ENCODE data around the gene CA10. TPM values are rescaled to one million over a fixed set of nuclear protein-coding genes. Genes with fewer than 3 reads are reported as not detected.

The CA10 gene
- total and polyA plus RNA-seq, 2 experiments from 2014 or later = 0.92 to 1.5 TPM

- Mint-ChIP-seq H3K4me3 (no peak overlapping the region), H3K27ac (no peak overlapping the region), H3K36me3 (ENCODE audit: low read depth) (no peaks in the 10 kb centered on the region), H3K9me3 (no peaks in the 10 kb centered on the region), H3K27me3 (ENCODE audit: insufficient read depth, low read depth, poor library complexity) (peaks cover 2% of the 10 kb centered on the region), H3K4me1 (no peaks in the 10 kb centered on the region)
- no peaks in the 10 kb centered on the region for H3K27me3 ChIP-seq (ENCODE audit: insufficient read depth)
- TF ChIP-seq ZNF114 (CRISPR knock-in tag; IDR thresholded peaks at IDR 0.05) (no peak), STAT1 (IDR thresholded peaks at IDR 0.05; ENCODE audit: unreplicated experiment) (no peak), REST (IDR thresholded peaks at IDR 0.05; ENCODE audit: unreplicated experiment) (no peak), EZH2 (IDR thresholded peaks at IDR 0.05; ENCODE audit: low read depth, unreplicated experiment) (no peak), POLR2AphosphoS5 (IDR thresholded peaks at IDR 0.05; ENCODE audit: low read depth) (no peak), EZH2phosphoT487 (IDR thresholded peaks at IDR 0.05; ENCODE audit: unreplicated experiment) (no peak), JUNB (IDR thresholded peaks at IDR 0.05; ENCODE audit: unreplicated experiment) (no peak), ETS1 (IDR thresholded peaks at IDR 0.05) (no peak)
- no peaks in the 10 kb centered on the region for H3K36me3 ChIP-seq (ENCODE audit: insufficient read depth)
- H3K4me1 ChIP-seq (ENCODE audit: insufficient read depth) = peaks cover 5% of the 10 kb centered on the region; the same call in 1 of the 2 replicates
- no peak overlapping the region for H3K27ac ChIP-seq (ENCODE audit: low read depth)
- H3K9me2 ChIP-seq (ENCODE audit: insufficient read depth) = no peaks in the 10 kb centered on the region
- H3F3A ChIP-seq (replicated peaks; ENCODE audit: low read depth) = no peaks in the 10 kb centered on the region
- no peak for ATAC-seq
- H3K4me3 ChIP-seq = no peak overlapping the region
- no peaks in the 10 kb centered on the region for H3K79me2 ChIP-seq (replicated peaks; ENCODE audit: insufficient read depth)
- no peak overlapping the region for H3K4me2 ChIP-seq
- no peak for DNase-seq (ENCODE audit: low spot score)
- no peak overlapping the region for H2AFZ ChIP-seq
- H4K20me1 ChIP-seq (replicated peaks; ENCODE audit: insufficient read depth) = no peaks in the 10 kb centered on the region
These were observed 340.6 kb downstream of the CA10 start for GRCh38 chr17:51817955-51818354.

GRCh38 chr17:51817117-51817516, 341.4 kb downstream of the CA10 start:
- Histone ChIP-seq H4K20me1 (replicated peaks; ENCODE audit: insufficient read depth) (no peaks in the 10 kb centered on the region), H3K4me2 (no peak overlapping the region), H3K27ac (ENCODE audit: low read depth) (no peak overlapping the region), H3K36me3 (ENCODE audit: insufficient read depth) (no peaks in the 10 kb centered on the region), H3K27me3 (ENCODE audit: insufficient read depth) (no peaks in the 10 kb centered on the region), H3F3A (replicated peaks; ENCODE audit: low read depth) (no peaks in the 10 kb centered on the region), H2AFZ (0 out of 2 replicates have a peak overlapping the region, but pooled peaks have one; percentile 28), H3K9me2 (ENCODE audit: insufficient read depth) (no peaks in the 10 kb centered on the region), H3K79me2 (replicated peaks; ENCODE audit: insufficient read depth) (no peaks in the 10 kb centered on the region), H3K4me1 (ENCODE audit: insufficient read depth) (peaks cover 5% of the 10 kb centered on the region; the same call in 1 of the 2 replicates), H3K4me3 (no peak overlapping the region)
- Mint-ChIP-seq H3K36me3 (ENCODE audit: low read depth) (no peaks in the 10 kb centered on the region), H3K4me1 (no peaks in the 10 kb centered on the region), H3K27ac (no peak overlapping the region), H3K9me3 (no peaks in the 10 kb centered on the region), H3K27me3 (ENCODE audit: insufficient read depth, low read depth, poor library complexity) (peaks cover 2% of the 10 kb centered on the region), H3K4me3 (no peak overlapping the region)
- ATAC-seq (no peak), DNase-seq (ENCODE audit: low spot score) (no peak)
- TF ChIP-seq NANOG (IDR thresholded peaks at IDR 0.05; ENCODE audit: borderline replicate concordance) (no peak), CTCF (conservative IDR thresholded peaks at IDR 0.05; ENCODE audit: low read depth in 2 of 2) (no peak), JUNB (IDR thresholded peaks at IDR 0.05; ENCODE audit: unreplicated experiment) (no peak)

All from GM23338 (cell line).